Measurements from ENCODE around the gene NEDD9. TPM values are rescaled to one million over a fixed set of nuclear protein-coding genes. Genes with fewer than 3 reads are reported as not detected.

The NEDD9 gene
- total RNA-seq, 1 donor from 2014 or later = 107 TPM

DNA sequence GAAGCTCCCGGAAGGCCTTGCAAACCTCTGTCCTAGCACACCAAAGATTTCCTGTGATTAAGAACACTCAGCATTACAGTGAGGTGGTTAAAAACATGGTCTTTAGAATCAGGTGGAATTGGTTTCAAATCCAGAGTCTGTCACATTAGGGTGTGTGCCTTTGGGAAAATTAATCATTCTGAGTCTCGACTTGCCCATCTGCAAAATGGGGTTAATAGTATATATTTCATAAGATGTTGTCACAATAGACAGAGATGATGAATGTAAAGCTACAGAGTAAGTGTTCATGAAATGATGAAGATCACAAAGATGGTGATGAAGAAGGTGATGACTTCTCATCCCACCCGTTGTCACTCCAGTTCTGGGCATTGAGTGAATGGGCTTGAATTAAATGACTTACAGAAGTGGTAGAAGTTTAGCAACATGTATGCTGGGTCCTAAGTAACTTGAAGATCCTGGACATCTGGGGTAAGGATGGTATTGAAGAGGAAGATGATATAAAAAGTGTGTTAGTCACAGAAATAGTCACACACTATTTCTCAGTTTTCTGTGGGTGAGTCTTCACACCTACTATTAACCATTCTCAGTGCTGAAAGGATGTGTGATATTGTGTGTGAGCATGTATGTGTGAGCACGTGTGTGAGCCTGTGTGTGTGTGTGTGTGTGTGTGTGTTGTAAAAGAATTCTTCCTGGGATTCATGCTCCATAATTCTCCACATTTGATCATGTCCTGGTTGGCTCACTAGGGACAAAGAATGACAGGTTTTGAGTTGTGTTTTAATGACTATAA lies 28.0 kb upstream of the NEDD9 start:
- DNase-seq (ENCODE audit: low spot score) = no peak

DNA sequence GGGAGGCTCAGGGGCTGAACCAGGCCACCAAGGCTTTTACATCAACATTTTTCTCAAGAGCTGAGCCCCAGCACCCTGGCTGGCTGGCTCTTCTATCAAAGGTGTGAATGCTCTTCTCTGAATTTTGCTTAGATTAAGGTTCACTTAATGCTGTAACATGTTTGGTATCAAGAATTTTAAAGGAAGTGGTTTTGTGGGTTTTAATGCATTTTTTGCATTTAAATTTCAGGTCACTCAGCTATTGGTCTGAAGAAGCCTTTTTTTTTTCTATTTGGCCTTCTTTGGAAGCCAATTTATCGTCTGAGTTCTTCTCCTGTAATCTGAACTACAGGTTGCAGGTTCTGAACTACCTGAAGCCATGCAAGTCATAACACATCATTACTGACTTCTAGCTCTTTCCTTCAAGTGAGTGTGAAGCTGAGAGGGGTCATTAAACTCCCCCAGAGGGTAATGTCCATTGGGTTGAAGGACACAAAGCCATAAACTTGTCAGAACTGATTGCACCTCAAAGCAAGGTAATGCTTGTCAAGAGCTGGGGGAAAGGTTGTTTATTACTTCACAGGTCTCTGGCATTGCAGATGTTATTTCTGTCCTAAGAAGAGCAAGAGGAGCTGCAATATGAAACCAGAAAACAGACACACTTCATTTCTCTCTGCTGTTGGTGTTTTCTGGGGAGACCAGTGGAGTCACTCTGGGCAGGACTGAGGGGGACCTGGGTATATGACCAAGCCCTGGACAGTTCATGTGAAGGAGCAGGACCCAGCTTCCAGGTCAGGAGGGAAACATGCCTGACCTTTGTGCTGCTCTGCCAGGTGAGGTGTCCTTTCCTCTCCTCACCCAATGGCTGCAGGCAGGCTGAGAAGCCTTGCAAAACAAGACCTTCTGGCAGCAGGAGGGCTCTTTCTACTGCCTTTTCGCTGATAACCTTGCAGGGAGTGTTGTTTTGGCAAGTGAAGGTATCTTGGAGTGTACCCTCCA lies 26.1 kb upstream of the NEDD9 start:
- DNase-seq (ENCODE audit: low spot score) = no peak

DNA sequence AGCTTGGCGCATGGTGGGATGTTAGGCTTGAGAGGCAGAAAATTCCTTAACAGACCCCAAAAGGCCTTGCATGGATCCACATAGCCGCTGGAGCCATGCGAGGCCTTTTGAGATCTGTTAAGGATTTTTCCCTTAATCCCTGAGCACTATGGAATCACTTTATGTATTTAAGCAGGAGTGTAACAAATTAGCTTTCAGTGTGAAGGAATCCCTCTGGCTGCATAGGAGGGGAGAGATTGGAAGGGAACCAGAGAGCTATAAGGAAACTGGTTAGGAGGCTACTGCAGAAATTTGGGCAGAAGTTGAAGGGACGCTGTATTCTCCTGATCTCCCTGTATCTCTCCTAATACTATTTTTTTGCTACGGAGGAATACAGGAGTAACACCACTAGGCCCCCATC lies 23.1 kb upstream of the NEDD9 start:
- no peak for DNase-seq (ENCODE audit: low spot score)

DNA sequence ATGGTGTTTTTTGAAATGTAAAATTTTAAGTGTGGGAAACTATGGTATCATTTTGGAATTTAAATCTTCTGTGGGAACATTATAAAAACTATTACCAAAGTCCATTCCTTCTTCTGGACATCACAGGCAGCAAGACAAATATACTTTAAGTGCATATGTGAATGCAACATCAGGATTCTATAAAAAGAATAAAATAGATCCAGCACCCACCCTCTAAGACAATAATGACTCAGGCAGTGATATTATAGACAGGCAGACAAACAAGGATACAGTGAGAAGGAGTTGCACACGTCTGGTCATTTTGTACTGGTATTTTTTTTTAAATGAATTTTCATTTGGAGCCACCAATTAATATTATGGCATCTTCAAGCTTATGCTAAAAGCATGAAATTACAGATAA lies 21.1 kb upstream of the NEDD9 start:
- DNase-seq (ENCODE audit: low spot score) = no peak

DNA sequence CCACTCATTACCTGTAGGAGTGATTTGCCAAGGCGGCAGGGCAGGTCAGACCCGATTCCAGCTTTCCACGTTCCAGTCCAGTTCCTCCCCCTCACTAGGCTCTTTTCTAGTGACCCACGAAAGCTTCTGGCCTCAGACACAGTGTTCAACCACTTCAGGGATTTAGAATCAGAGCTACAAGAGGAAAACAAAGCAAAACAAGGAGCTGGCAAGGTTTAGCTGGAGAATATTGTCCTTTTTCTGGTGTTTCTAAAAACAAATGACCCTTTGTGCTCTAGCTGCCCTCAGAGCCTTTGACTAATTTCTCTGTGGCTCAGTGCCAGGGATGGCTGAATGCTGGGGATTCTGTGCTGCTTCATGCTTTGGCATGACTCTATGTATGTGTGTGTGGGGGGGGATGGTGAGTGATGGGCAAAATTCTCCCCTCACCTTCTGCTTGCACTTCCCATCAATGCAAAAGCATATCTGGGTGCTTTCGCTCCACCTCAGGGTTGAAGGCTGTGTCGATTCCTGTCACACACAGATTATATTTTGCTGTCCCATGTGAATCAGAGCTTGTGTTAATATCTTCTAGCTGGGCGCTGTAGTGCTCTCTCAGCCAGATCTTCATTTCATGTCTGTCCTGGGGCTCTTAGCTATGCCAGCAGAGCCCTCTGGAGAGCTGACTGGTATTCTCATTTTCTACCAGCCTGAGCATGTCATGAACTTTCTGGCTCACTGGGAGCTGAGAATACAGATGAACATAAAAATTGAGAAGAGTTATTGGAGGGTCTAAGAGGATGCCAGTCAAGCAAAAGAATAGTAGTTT lies 19.3 kb upstream of the NEDD9 start:
- DNase-seq (ENCODE audit: low spot score) = no peak

DNA sequence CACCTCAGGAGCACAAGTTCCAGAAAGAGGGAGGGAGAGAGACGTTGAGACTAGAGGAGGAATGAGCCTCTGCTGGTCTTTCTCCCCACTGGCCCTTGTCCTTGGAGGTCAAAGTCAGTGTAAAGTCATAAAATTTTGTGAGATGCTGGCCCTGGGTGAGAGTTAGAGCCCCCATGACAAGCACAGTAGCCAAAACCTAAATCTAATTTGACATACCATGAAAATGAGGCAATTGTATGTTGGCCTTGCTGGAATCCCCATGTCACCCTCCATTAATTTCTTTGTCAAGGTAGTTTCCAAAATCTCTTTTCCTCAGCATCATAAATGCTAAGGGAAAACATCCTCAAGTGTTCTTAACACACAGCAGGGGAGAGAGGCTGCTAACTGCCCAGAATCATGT lies 17.6 kb upstream of the NEDD9 start:
- no peak for DNase-seq (ENCODE audit: low spot score)

DNA sequence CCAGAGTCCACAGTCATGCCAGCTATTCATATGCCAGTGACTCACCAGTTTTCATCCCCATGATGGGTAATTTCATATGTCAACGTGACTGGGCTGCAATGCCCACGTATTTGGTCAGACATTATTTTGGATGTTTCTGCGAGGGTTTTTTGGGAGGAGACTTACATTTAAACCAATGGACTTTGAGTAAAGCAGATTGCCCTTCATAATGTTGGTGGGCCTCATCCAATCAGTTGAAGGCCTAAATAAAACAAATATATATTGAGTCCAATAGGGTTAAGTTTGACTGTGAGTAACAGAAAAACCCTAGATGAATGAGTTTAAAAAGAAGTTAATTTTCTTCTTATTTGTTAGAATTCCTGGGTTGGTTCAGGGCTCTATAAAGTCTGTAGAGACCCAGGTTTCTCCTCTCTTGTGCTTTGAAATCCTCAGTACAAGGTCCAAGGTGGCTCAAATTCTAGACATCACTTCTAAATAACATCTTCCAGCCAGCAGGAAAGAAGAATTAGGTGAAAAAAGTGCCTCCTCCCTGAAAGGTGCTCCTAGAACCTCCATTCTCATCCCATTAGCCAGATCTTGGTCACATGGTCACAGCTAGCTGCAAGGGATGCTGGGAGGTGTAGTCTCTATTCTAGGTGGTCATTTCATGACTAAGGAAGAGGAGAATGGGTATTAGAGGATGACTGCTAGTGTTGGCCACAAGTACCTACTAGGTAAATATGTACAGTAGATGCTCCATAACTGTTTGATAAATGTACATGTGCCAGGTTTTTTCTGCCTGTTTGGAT lies 16.7 kb upstream of the NEDD9 start:
- no peak for DNase-seq (ENCODE audit: low spot score)

DNA sequence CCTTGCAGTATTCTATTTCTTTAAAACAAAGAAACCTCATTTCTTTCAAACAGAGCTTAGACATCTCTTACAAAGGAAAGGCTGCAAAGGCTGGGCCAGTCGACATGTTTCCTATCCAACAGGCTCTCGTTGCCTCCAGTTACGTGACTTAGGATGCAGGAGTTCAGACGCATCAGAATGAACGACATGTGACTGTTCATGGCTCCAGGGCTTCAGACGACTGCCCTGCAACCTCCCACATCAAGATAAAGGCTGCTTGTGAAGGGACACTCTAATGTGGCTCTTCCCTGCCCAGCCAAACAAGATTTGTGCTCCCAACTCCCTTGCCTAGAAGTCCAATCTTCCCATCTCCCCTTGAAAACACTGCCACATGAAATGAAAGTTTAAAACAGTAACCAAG lies 14.3 kb upstream of the NEDD9 start:
- DNase-seq (ENCODE audit: low spot score) = no peak

DNA sequence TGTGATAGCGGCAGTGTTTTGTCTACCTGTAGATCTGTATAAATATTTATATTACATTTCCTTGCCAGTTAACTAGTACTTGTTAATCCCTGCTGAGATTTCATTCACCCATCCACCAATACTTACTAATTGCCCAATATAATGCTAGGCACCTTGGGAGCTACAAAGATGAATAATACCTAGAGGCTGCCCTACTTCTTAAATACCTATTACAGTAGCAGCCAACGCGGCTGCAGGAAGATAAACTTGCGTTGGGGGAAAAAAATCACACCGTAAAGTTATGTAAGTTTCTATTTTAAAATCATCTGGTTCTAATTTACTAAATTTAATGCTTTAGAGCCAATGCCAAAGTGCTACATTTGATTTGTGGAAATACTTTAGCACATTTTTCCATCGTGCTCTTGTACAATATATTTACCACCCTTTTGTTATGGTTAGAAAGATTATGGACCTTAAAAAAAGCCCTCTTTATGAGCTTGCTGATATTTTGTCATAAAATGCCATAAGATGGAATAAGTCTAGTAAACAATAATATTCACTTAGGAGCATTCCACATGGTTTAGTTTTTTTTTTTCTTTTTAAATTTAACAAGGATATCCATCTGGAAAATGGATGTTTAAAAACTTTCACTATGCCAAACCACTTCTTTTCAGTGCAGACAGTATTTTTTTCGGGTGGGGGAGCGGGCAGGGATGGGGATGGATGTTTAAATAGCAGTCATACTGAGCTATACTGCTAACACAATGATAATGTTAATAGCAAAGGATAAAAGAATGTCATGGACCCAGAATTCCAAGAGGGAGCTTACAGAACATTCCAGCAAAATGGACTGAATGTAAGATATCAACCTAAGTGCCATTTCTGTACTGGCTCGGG lies 13.2 kb upstream of the NEDD9 start:
- no peak for DNase-seq (ENCODE audit: low spot score)

DNA sequence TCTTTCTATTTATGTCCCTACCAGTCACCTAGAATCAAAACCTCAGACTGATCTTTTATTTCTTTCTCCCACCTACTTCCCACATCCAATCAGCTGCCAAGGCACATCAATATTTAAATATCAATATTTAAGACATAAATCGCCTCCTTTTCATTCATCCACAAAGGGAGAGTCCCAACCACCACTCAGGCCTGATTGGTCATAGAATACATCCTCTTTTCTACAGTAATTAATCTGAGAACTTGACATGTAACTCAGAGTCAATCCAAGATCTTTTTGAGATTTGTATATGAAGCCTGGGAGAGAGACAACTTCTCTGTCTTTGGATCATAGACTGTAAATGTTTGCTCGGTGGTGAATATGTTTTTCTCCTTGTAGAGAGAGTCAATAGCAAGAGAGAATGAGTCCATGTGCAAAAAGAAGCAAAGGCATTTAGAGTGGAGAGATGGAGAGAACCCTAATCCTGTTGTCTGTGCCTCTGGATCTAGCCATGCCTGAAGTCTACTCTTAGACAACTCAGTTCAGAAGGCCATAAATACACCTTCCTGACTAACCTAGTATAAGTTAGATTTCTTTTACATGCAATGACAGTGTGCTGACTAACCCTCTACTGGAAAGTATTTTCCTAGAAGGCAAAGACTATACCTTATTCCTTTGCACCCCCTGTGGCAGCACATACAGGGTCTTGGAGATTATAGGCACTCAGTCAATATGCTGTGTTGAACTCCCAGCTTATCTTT lies 12.1 kb upstream of the NEDD9 start:
- no peak for DNase-seq (ENCODE audit: low spot score)

DNA sequence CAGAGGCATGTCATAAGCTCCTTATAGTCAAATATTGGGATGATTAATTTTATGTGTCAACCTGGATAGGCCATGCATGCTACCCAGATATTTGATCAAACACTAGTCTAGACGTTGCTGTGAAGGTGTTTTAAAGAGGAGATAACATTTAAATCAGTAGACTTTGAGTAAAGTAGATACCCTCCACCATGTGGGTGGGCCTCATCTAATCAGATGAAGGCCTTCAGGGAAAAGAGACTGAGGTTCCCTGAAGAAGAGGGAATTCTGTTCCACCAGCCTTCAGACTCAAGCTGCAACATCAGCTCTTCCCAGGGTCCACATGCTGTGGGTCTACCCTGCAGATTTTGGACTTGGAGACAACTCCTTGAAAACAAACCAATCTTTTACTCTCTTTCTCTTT lies 11.4 kb upstream of the NEDD9 start:
- DNase-seq (ENCODE audit: low spot score) = no peak

DNA sequence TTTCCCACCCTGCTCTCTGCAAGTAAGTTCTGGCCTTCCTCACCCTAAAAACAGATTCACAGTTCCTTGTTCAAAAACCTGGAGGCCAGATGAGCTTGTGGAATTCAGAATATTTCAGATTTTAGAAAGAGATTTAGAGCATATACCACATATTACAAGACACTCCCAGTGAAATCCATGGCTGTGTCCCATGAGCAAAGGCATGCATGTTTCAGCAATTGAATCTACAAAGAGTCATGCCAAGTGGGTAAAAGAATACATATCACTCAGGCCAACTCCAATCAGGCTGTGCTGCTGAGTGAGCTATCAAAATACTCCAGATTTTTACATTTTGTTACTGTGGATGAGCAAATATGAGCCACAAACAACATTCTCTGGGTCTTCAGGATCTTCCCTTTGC lies 10.2 kb upstream of the NEDD9 start:
- DNase-seq (ENCODE audit: low spot score) = no peak

DNA sequence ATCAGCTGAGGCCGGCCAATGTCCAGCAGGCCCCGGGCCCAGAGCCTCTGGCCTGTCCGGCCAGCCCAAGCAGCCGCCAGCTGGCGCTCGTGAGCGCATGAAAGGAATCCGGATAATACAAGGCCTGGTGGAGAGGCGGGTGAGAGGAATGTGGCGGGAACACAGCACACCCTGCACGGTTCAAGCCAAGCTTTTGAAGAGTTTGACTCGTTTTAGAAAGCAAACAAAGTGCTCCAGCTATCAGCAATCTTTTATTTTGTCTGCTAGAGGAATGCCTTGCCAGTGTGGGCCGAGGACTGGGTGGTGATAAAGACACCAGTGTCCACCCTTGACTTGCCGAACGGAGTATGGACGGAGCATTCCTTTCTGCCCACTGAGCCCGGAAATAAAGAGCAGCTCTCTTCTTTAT lies 9.3 kb upstream of the NEDD9 start:
- no peak for DNase-seq (ENCODE audit: low spot score)

DNA sequence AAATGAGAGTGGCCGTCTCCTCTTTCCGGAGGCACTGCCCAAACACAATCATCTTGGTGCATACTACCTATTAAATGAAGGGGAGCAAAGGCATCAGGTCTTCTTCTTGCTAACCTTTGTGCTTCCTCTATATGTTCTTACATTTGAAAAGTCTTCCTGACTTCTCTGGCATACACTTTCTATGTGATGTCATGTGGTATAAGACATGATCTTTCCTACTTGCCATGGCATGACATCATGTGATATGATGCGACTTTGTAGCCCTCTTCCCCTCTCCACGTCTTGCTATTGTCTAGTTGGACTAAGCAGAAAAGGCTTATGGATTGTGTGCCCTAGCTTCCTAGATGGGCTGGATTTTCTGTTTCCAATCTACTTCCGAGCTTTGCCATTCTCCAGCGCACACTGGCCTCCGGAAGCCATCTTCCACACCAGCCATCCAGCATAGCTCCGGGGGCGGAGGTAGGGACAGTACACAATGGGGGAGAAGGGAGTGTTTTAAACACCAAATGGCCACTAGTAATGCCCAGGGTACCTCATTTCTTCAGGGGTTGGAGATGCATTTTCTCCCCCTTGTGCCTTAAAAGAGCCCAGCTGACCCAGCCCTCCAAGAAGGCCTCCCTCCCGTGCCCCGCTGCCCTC lies 8.8 kb upstream of the NEDD9 start:
- no peak for DNase-seq (ENCODE audit: low spot score)

DNA sequence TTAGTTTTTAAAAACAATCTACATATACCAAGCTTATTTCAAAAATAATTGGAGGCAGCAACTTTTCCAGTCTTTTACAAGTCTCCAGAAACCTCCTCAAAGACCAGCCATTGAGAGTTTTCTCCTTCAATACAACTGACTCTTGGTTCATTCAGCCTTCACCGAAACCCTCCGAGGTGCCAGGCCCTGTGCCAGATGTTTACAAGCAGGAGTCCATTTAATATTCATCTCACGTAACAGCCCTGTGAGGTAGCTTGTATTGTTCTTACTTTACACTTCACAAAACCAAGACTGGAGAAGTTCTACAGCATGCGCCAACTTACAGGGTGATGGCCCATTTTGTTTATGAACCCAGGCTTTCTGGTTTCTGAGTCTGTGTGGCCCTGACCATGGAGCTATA lies 5.5 kb upstream of the NEDD9 start:
- no peak for DNase-seq (ENCODE audit: low spot score)

DNA sequence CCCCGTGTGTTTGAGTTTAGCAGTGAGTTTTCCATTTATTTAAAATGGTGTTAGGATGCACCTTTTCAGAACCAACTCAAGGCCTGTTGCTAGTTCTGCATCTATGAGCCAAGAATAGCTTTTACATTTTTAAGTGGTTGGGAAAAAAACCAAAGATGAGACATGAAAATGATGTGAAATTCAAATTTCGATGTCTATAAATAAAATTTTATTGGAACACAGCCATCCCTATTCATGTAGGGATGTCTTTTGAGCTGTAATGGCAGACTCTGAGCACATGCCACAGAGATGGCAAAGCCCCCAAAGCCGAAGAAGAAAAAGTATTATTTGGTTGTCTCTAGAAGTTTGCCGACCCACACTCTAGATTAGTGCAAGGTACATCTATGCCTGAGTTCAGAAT lies 5.0 kb upstream of the NEDD9 start:
- no peak for DNase-seq (ENCODE audit: low spot score)

DNA sequence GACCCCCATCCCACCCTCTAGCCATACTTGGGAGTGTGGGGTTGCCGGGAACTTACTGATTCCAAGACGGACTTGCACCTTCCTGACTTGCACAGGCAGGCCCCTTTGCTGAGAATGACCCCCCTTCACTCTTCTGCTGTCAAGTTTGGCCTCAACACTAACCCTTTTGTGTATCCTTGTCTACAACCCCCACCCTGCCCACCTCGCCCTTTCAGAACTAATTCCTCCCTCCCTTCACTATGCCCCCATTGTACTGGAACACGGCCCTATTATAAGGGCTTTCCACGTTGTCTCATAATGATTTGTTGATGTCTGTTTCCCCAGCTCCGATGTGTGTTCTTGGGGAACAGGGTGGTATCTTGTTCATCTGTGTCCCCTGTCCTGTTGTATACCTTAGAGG lies 4.4 kb upstream of the NEDD9 start:
- DNase-seq (ENCODE audit: low spot score) = no peak

DNA sequence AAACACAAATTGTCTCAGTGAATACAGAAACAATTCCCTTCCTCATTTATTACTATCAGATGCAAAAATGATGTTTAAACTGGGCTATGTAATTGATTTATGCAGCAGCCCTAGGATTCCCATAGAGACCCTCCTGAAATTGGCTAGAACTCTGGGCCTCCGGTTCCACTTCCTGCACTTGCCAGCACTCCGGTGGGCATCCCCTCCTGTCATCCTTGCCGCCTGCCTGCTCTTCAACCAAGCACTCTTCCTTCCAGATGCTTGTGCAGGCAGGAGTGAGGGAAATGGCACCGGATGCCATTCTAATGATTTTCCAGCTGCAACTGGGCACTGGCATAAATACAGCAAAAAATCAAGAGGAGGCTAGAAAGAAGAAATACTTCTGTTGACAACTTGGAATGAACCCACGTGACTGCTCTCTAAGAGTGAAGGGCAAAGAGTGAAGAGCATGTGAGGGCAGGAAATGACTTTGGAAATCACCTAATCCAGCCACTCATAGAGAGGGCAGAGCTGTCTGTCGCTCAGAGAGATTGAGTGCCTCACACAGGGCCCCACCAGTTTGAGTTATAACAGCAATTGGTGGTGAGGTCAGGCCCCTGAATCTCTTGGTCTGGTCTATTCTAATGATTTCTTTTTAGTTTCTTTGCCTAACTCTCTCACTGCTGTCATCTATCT lies 3.7 kb upstream of the NEDD9 start:
- no peak for DNase-seq (ENCODE audit: low spot score)
